HCT116 (cell line): ENCODE data around the gene MRPL49. TPM values are rescaled to one million over a fixed set of nuclear protein-coding genes. Genes with fewer than 3 reads are reported as not detected.
A peak's percentile ranks its signal among the peaks of the same experiment; 100 is the strongest.

ENCODE experiments used
- ATAC-seq: fragments of 200-7000 bp; cut with Tn5 transposase; 2 replicates; pipeline ENCODE4 v1.9.1; 2020; ENCODE audit warnings: mild to moderate bottlenecking, moderate library complexity
- BruUV-seq: library from RNA; stranded (reverse); fragments of 400-500 nt; replicated peaks from 2 replicates; lab custom pipeline; 2021; lab: Mats Ljungman, UMichigan
- CTCF ChIA-PET: fragments of 300-600 bp; sonication (Branson Sonifier 250); formaldehyde crosslinking; loops from one replicate; lab custom pipeline; 2021; ENCODE audit warnings: antibody characterized with exemption; lab: Charles Lee
- POLR2A ChIA-PET: fragments of 300-600, 350-600 bp; sonication (Branson Sonifier 250); formaldehyde crosslinking; loops from one replicate; lab custom pipeline; 2021; ENCODE audit warnings: antibody characterized with exemption; lab: Charles Lee
- RAD21 ChIA-PET, 2 experiments: fragments of 300-600 bp; sonication (Branson Sonifier 250); formaldehyde crosslinking; loops; one replicate each; lab custom pipeline; 2023; ENCODE audit warnings: low total read pairs in 2 of 2; ENCODE audit not compliant: uncharacterized antibody in 2 of 2, unreplicated experiment in 2 of 2, low non-redundant PET in 1 of 2; lab: Charles Lee
- DNase-seq: peaks from one replicate; pipeline ENCODE4 v3.0.0-alpha.2; 2010; ENCODE audit warnings: low read depth, low spot score
- H2AFZ ChIP-seq: fragments of 200-600 bp; shearing (Covaris generic), sonication (generic); 2 replicates; pipeline ENCODE4 v1.6.1; 2017; ENCODE audit warnings: low read depth, mixed run types, mixed read lengths, antibody characterized with exemption, low read length; ENCODE audit not compliant: poor library complexity, severe bottlenecking
- H3K27ac ChIP-seq: 2 replicates; pipeline ENCODE4 v1.5.1; 2012; ENCODE audit warnings: low read depth, low read length
- H3K27me3 ChIP-seq: fragments of 200-600 bp; sonication (generic); 2 replicates; pipeline ENCODE4 v1.6.1; 2016; ENCODE audit warnings: mixed run types, low read length, mixed read lengths; ENCODE audit not compliant: insufficient read depth
- H3K36me3 ChIP-seq, 2 experiments: fragments of 200-500 bp in 1 of 2; fragments of 200-600 bp in 1 of 2; sonication (Bioruptor generic) in 1 of 2; sonication (generic) in 1 of 2; 2 replicates each; pipeline versions ENCODE4 v1.5.1 to v1.6.1; 2014 to 2016; ENCODE audit warnings: low read length in 2 of 2, inconsistent platforms in 1 of 2, mixed read lengths in 1 of 2, mixed run types in 1 of 2; ENCODE audit not compliant: insufficient read depth in 2 of 2, control insufficient read depth in 1 of 2
- H3K4me1 ChIP-seq, 2 experiments: fragments of 200-600 bp in 1 of 2; sonication (generic) in 1 of 2; 2 replicates each; pipeline versions ENCODE4 v1.5.1 to v1.6.1; 2012 to 2017; ENCODE audit warnings: low read length in 2 of 2, inconsistent platforms in 1 of 2, mild to moderate bottlenecking in 1 of 2, mixed read lengths in 1 of 2, mixed run types in 1 of 2, moderate library complexity in 1 of 2; ENCODE audit not compliant: insufficient read depth in 2 of 2, control insufficient read depth in 1 of 2
- H3K4me2 ChIP-seq: fragments of 200-600 bp; sonication (generic); 2 replicates; pipeline ENCODE4 v1.6.1; 2017; ENCODE audit warnings: mixed run types, low read length, mixed read lengths
- H3K4me3 ChIP-seq, 2 experiments: fragments of 200-600 bp in 1 of 2; sonication (generic) in 1 of 2; replicated peaks in 1 of 2; 2 replicates each; pipeline ENCODE4 v1.5.1; 2011 to 2016; ENCODE audit warnings: low read length in 2 of 2, control low read depth in 1 of 2, low read depth in 1 of 2, mild to moderate bottlenecking in 1 of 2, mixed read lengths in 1 of 2, mixed run types in 1 of 2
- H3K79me2 ChIP-seq: fragments of 200-600 bp; sonication (generic); 2 replicates; pipeline ENCODE4 v1.6.1; 2017; ENCODE audit warnings: mild to moderate bottlenecking, mixed run types, low read length, moderate library complexity, mixed read lengths; ENCODE audit not compliant: insufficient read depth
- H3K9ac ChIP-seq: fragments of 200-600 bp; sonication (generic); 2 replicates; pipeline ENCODE4 v1.6.1; 2016; ENCODE audit warnings: low read length, mixed read lengths
- H3K9me2 ChIP-seq: fragments of 200-600 bp; sonication (generic), shearing (Covaris generic); 2 replicates; pipeline ENCODE4 v1.6.1; 2017; ENCODE audit warnings: mixed run types, mild to moderate bottlenecking, moderate library complexity; ENCODE audit not compliant: insufficient read depth
- H3K9me3 ChIP-seq, 2 experiments: fragments of 200-500 bp in 1 of 2; fragments of 200-600 bp in 1 of 2; sonication (Bioruptor generic) in 1 of 2; sonication (generic) in 1 of 2; 2 replicates each; pipeline ENCODE4 v1.6.1; 2014 to 2017; ENCODE audit warnings: low read length in 2 of 2, mixed read lengths in 2 of 2, inconsistent platforms in 1 of 2, low read depth in 1 of 2, mild to moderate bottlenecking in 1 of 2, mixed run types in 1 of 2, moderate library complexity in 1 of 2; ENCODE audit not compliant: control insufficient read depth in 1 of 2, insufficient read depth in 1 of 2
- H4K20me1 ChIP-seq: fragments of 200-600 bp; sonication (generic), shearing (Covaris generic); 2 replicates; pipeline ENCODE4 v1.6.1; 2017; ENCODE audit warnings: mixed run types, mild to moderate bottlenecking, moderate library complexity; ENCODE audit not compliant: insufficient read depth
- CBX3 ChIP-seq: IDR thresholded peaks from 2 replicates; pipeline ENCODE4 v1.6.1; 2012; ENCODE audit warnings: low read depth
- EZH2 ChIP-seq: fragments of 200-600 bp; sonication (generic); IDR thresholded peaks from 2 replicates; pipeline ENCODE4 v1.6.1; 2017; ENCODE audit warnings: antibody characterized with exemption, mixed run types
- FOSL1 ChIP-seq: IDR thresholded peaks from 2 replicates; pipeline ENCODE4 v1.6.1; 2012; ENCODE audit warnings: low read depth
- MAX ChIP-seq: IDR thresholded peaks from 2 replicates; pipeline ENCODE4 v1.6.1; 2012
- POLR2AphosphoS5 ChIP-seq: IDR thresholded peaks from 2 replicates; pipeline ENCODE4 v1.6.1; 2011; ENCODE audit warnings: mild to moderate bottlenecking, low read depth, low read length, moderate library complexity
- RAD21 ChIP-seq: IDR thresholded peaks from 2 replicates; pipeline ENCODE4 v1.6.1; 2012; ENCODE audit warnings: low read depth, mild to moderate bottlenecking
- SIN3A ChIP-seq: IDR thresholded peaks from 2 replicates; pipeline ENCODE4 v1.6.1; 2012; ENCODE audit warnings: low read depth
- TCF7L2 ChIP-seq: IDR thresholded peaks from 2 replicates; pipeline ENCODE4 v1.7.0; 2011; ENCODE audit warnings: borderline replicate concordance, inconsistent platforms; ENCODE audit not compliant: insufficient read depth, insufficient read length; ENCODE audit errors: extremely low read depth
- ZFX ChIP-seq: fragments of 450-650 bp; IDR thresholded peaks from 2 replicates; pipeline ENCODE4 v1.6.1; 2017
- ZNF274 ChIP-seq: fragments of 200-500 bp; sonication (Bioruptor generic); IDR thresholded peaks from 2 replicates; pipeline ENCODE4 v1.6.1; 2014; ENCODE audit warnings: mild to moderate bottlenecking, low read depth, low read length, inconsistent platforms
- intact Hi-C: fragments of 100-400 bp; cut with micrococcal nuclease; formaldehyde crosslinking; loops from 2 replicates; pipeline ENCODE4 v1.10.0; 2022
- total RNA-seq: library from RNA; stranded (reverse); gene quantifications from one replicate; pipeline ENCODE4 v1.2.1, GENCODE V29; 2021; ENCODE audit not compliant: unreplicated experiment
- TF ChIP-seq, protein P1 (sequence below): IDR thresholded peaks from 2 replicates; pipeline ENCODE4 v1.6.1; 2011; ENCODE audit warnings: mild to moderate bottlenecking, low read length, moderate library complexity; ENCODE audit not compliant: insufficient replicate concordance; ENCODE audit errors: extremely low read depth
- TF ChIP-seq, protein P2 (sequence below), 3 experiments: fragments of 200-600 bp in 1 of 3; sonication (generic) in 1 of 3; IDR thresholded peaks in 2 of 3; conservative IDR thresholded peaks in 1 of 3; 2 replicates each; pipeline ENCODE4 v1.5.1; 2012 to 2017; ENCODE audit warnings: low read depth in 2 of 3, low read length in 2 of 3, antibody characterized with exemption in 1 of 3, borderline replicate concordance in 1 of 3, control low read depth in 1 of 3, mild to moderate bottlenecking in 1 of 3, mixed read lengths in 1 of 3, mixed run types in 1 of 3, moderate library complexity in 1 of 3; ENCODE audit not compliant: insufficient read depth in 1 of 3
- TF ChIP-seq, protein P3 (sequence below): IDR thresholded peaks from 2 replicates; pipeline ENCODE4 v1.6.1; 2012
- TF ChIP-seq, protein P4 (sequence below): IDR thresholded peaks from 2 replicates; pipeline ENCODE4 v1.6.1; 2012; ENCODE audit warnings: low read depth

Gene MRPL49
- total RNA-seq, 1 experiment from 2014 or later = 77.5 TPM

DNA sequence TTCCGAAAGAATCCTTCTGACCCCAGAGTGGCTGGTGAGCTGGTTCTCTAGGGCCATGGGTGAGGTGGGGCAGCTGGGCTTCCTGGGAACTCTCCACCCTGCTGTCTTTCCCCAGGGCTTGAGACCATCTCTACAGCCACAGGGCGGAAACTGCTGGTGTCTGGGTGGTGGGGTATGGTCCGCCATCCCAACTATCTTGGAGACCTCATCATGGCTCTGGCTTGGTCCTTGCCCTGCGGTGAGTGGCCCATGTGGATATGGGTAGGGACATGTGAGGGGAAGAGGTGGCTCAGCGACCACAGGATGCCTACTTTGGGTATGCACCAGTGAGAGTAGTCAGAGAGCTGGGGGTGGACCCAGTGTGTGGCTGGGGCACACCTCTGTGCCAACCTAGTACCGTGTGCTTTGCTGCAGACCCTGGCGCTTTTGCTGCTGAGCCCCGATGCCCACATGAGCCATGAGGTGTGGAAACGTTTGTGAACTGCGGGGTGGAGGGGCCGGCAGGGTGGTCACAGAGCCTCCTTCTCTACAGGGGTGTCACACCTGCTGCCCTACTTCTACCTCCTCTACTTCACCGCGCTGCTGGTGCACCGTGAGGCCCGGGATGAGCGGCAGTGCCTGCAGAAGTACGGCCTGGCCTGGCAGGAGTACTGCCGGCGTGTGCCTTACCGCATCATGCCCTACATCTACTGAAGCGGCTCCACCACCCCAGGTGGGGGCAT is 6.6 kb upstream of the MRPL49 start:
- peak overlapping the region; percentile 88 to 90; a peak in 3 of 4 replicates for H3K4me3 ChIP-seq
- no peak for ATAC-seq

More for the DNA sequence above, 6.6 kb upstream of the MRPL49 start:
- Histone ChIP-seq H3K79me2 (peaks cover 35% of the 10 kb centered on the region), H3K4me1 (peaks cover 21 to 54% of the 10 kb centered on the region in 2 experiments), H3K27me3 (no peaks in the 10 kb centered on the region), H3K36me3 (peaks cover 7 to 33% of the 10 kb centered on the region in 2 experiments), H2AFZ (no peak overlapping the region), H3K9me3 (no peaks in the 10 kb centered on the region), H4K20me1 (no peaks in the 10 kb centered on the region; the same call in 1 of the 2 replicates), H3K9ac (peak overlapping the region; percentile 98; the same call in 1 of the 2 replicates), H3K27ac (peak overlapping the region; percentile 95), H3K9me2 (no peaks in the 10 kb centered on the region), H3K4me2 (peak overlapping the region; percentile 94)
- TF ChIP-seq FOSL1 (no peak), CBX3 (no peak), SIN3A (no peak), POLR2AphosphoS5 (no peak), MAX (no peak), RAD21 (no peak), EZH2 (no peak), ZNF274 (no peak), ZFX (no peak), TCF7L2 (no peak)
- TF ChIP-seq, protein P1, sequence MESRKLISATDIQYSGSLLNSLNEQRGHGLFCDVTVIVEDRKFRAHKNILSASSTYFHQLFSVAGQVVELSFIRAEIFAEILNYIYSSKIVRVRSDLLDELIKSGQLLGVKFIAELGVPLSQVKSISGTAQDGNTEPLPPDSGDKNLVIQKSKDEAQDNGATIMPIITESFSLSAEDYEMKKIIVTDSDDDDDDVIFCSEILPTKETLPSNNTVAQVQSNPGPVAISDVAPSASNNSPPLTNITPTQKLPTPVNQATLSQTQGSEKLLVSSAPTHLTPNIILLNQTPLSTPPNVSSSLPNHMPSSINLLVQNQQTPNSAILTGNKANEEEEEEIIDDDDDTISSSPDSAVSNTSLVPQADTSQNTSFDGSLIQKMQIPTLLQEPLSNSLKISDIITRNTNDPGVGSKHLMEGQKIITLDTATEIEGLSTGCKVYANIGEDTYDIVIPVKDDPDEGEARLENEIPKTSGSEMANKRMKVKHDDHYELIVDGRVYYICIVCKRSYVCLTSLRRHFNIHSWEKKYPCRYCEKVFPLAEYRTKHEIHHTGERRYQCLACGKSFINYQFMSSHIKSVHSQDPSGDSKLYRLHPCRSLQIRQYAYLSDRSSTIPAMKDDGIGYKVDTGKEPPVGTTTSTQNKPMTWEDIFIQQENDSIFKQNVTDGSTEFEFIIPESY = no peak
- TF ChIP-seq, protein P2, sequence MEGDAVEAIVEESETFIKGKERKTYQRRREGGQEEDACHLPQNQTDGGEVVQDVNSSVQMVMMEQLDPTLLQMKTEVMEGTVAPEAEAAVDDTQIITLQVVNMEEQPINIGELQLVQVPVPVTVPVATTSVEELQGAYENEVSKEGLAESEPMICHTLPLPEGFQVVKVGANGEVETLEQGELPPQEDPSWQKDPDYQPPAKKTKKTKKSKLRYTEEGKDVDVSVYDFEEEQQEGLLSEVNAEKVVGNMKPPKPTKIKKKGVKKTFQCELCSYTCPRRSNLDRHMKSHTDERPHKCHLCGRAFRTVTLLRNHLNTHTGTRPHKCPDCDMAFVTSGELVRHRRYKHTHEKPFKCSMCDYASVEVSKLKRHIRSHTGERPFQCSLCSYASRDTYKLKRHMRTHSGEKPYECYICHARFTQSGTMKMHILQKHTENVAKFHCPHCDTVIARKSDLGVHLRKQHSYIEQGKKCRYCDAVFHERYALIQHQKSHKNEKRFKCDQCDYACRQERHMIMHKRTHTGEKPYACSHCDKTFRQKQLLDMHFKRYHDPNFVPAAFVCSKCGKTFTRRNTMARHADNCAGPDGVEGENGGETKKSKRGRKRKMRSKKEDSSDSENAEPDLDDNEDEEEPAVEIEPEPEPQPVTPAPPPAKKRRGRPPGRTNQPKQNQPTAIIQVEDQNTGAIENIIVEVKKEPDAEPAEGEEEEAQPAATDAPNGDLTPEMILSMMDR (IDR thresholded peaks at IDR 0.05 in 2 of 3, conservative IDR thresholded peaks at IDR 0.05 in 1 of 3; ENCODE audit: borderline replicate concordance in 1 of 3, insufficient read depth in 1 of 3, low read depth in 2 of 3, low read length in 2 of 3) = no peak
- TF ChIP-seq, protein P3, sequence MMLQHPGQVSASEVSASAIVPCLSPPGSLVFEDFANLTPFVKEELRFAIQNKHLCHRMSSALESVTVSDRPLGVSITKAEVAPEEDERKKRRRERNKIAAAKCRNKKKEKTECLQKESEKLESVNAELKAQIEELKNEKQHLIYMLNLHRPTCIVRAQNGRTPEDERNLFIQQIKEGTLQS = no peak
- TF ChIP-seq, protein P4, sequence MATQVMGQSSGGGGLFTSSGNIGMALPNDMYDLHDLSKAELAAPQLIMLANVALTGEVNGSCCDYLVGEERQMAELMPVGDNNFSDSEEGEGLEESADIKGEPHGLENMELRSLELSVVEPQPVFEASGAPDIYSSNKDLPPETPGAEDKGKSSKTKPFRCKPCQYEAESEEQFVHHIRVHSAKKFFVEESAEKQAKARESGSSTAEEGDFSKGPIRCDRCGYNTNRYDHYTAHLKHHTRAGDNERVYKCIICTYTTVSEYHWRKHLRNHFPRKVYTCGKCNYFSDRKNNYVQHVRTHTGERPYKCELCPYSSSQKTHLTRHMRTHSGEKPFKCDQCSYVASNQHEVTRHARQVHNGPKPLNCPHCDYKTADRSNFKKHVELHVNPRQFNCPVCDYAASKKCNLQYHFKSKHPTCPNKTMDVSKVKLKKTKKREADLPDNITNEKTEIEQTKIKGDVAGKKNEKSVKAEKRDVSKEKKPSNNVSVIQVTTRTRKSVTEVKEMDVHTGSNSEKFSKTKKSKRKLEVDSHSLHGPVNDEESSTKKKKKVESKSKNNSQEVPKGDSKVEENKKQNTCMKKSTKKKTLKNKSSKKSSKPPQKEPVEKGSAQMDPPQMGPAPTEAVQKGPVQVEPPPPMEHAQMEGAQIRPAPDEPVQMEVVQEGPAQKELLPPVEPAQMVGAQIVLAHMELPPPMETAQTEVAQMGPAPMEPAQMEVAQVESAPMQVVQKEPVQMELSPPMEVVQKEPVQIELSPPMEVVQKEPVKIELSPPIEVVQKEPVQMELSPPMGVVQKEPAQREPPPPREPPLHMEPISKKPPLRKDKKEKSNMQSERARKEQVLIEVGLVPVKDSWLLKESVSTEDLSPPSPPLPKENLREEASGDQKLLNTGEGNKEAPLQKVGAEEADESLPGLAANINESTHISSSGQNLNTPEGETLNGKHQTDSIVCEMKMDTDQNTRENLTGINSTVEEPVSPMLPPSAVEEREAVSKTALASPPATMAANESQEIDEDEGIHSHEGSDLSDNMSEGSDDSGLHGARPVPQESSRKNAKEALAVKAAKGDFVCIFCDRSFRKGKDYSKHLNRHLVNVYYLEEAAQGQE = no peak
- POLR2A ChIA-PET = no interaction called here
- BruUV-seq = TSS peak; percentile 2
- CTCF ChIA-PET = no interaction called here
- RAD21 ChIA-PET = no interaction called here
- intact Hi-C loops = loop anchor here (5.0 to 10.0 kb wide), 3 partner anchors 103 to 328 kb away; partner anchors contain the start of genes ARL2 and ATG2A
- no peak for DNase-seq
